DOHH2 (cell line): ENCODE measurements around the gene ZNF81.

ENCODE experiments used
- H3F3A ChIP-seq: fragments of 200-600 bp; sonication (generic), shearing (Covaris generic); 2 replicates; pipeline ENCODE4 v1.6.0; 2016; ENCODE audit warnings: antibody characterized with exemption, mild to moderate bottlenecking; ENCODE audit not compliant: control insufficient read depth, insufficient read depth
- H3K27ac ChIP-seq: fragments of 200-600 bp; sonication (generic); 2 replicates; pipeline ENCODE4 v1.5.1; 2014; ENCODE audit warnings: low read depth, mild to moderate bottlenecking, low read length, moderate library complexity
- H3K27me3 ChIP-seq: fragments of 200-600 bp; sonication (generic); 2 replicates; pipeline ENCODE4 v1.6.1; 2014; ENCODE audit warnings: mild to moderate bottlenecking, low read length, mixed read lengths; ENCODE audit not compliant: control insufficient read depth
- H3K36me3 ChIP-seq: fragments of 200-600 bp; sonication (generic); 2 replicates; pipeline ENCODE4 v1.6.1; 2014; ENCODE audit warnings: mild to moderate bottlenecking, low read length, moderate library complexity, mixed read lengths; ENCODE audit not compliant: control insufficient read depth
- H3K4me1 ChIP-seq: fragments of 200-600 bp; sonication (generic); 2 replicates; pipeline ENCODE4 v1.6.1; 2014; ENCODE audit warnings: mild to moderate bottlenecking, low read length, mixed read lengths; ENCODE audit not compliant: control insufficient read depth
- H3K4me2 ChIP-seq: fragments of 200-600 bp; sonication (generic); 2 replicates; pipeline ENCODE4 v1.6.0; 2014; ENCODE audit warnings: mild to moderate bottlenecking, low read length, moderate library complexity
- H3K4me3 ChIP-seq: fragments of 200-600 bp; sonication (generic); 2 replicates; pipeline ENCODE4 v1.5.1; 2014; ENCODE audit warnings: mild to moderate bottlenecking, low read length, mixed read lengths
- H3K79me2 ChIP-seq: fragments of 200-600 bp; sonication (generic); 2 replicates; pipeline ENCODE4 v1.6.1; 2014; ENCODE audit warnings: mild to moderate bottlenecking, low read length, mixed read lengths; ENCODE audit not compliant: control insufficient read depth
- H3K9me2 ChIP-seq: fragments of 200-600 bp; sonication (generic); replicated peaks from 2 replicates; pipeline ENCODE4 v1.6.1; 2014; ENCODE audit warnings: mild to moderate bottlenecking, low read length, mixed read lengths; ENCODE audit not compliant: control insufficient read depth
- H3K9me3 ChIP-seq: fragments of 200-600 bp; sonication (generic); 2 replicates; pipeline ENCODE4 v1.6.1; 2014; ENCODE audit warnings: antibody characterized with exemption, low read length, mixed read lengths; ENCODE audit not compliant: control insufficient read depth, insufficient read depth
- H4K20me1 ChIP-seq: fragments of 200-600 bp; sonication (generic); 2 replicates; pipeline ENCODE4 v1.6.0; 2014; ENCODE audit warnings: low read depth, mild to moderate bottlenecking, antibody characterized with exemption, low read length, moderate library complexity; ENCODE audit not compliant: control insufficient read depth, insufficient read depth
- CTCF ChIP-seq: fragments of 200-600 bp; sonication (generic); IDR thresholded peaks from one replicate; pipeline ENCODE4 v1.5.1; 2014; ENCODE audit warnings: antibody characterized with exemption, mild to moderate bottlenecking, low read depth, low read length; ENCODE audit not compliant: poor library complexity, severe bottlenecking
- EZH2phosphoT487 ChIP-seq: fragments of 200-600 bp; sonication (generic); IDR thresholded peaks from 2 replicates; pipeline ENCODE4 v1.6.1; 2017; ENCODE audit warnings: borderline replicate concordance, mild to moderate bottlenecking, antibody characterized with exemption, low read length, moderate library complexity, mixed read lengths

ZNF81 gene

GRCh38 chrX:47815901-47816845 is 20.5 kb upstream of the ZNF81 start:
- Histone ChIP-seq H3K4me1 (no peaks in the 10 kb centered on the region), H3K4me3 (no peak overlapping the region), H3K27ac (no peak overlapping the region), H3F3A (no peaks in the 10 kb centered on the region), H3K27me3 (no peaks in the 10 kb centered on the region), H3K79me2 (no peaks in the 10 kb centered on the region), H3K4me2 (no peak overlapping the region), H3K36me3 (no peaks in the 10 kb centered on the region), H3K9me2 (no peaks in the 10 kb centered on the region), H3K9me3 (no peaks in the 10 kb centered on the region), H4K20me1 (no peaks in the 10 kb centered on the region)
- no peak for TF ChIP-seq CTCF
- TF ChIP-seq EZH2phosphoT487, result no peak

GRCh38 chrX:47817421-47817820 is 19.3 kb upstream of the ZNF81 start:
- Histone ChIP-seq H3K79me2 (no peaks in the 10 kb centered on the region), H3K36me3 (no peaks in the 10 kb centered on the region), H4K20me1 (no peaks in the 10 kb centered on the region), H3K4me3 (no peak overlapping the region), H3K27ac (no peak overlapping the region), H3K9me3 (no peaks in the 10 kb centered on the region), H3F3A (no peaks in the 10 kb centered on the region), H3K27me3 (no peaks in the 10 kb centered on the region), H3K4me2 (no peak overlapping the region), H3K9me2 (no peaks in the 10 kb centered on the region), H3K4me1 (no peaks in the 10 kb centered on the region)
- TF ChIP-seq CTCF, result no peak
- no peak for TF ChIP-seq EZH2phosphoT487

DNA sequence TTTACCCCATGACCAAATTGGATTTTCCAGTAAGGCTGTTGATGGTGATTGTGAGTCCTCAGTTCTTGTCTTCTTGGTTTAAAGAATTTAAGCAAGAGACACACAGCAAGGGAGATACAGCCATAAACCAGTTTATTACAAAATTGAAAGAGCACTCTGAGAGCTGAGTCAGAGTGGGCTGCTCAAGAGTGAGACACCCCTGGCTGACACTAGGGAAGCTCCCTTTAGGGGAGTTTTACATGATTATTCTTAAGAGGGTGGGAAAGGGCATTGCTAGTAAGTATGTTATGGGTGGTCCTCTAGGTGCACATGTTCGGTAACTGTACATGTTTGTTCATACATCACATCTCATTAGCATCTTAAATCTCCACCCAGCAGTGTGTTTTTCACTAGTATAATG is 18.8 kb upstream of the ZNF81 start:
- no peaks in the 10 kb centered on the region for H3F3A ChIP-seq
- TF ChIP-seq CTCF (no peak), EZH2phosphoT487 (no peak)
- H3K79me2 ChIP-seq, result no peaks in the 10 kb centered on the region
- no peaks in the 10 kb centered on the region for H3K27me3 ChIP-seq
- H3K36me3 ChIP-seq, result no peaks in the 10 kb centered on the region
- no peaks in the 10 kb centered on the region for H3K9me3 ChIP-seq
- H3K4me1 ChIP-seq, result no peaks in the 10 kb centered on the region
- H4K20me1 ChIP-seq, result no peaks in the 10 kb centered on the region
- H3K4me3 ChIP-seq, result no peak overlapping the region
- no peak overlapping the region for H3K4me2 ChIP-seq
- no peak overlapping the region for H3K27ac ChIP-seq
- H3K9me2 ChIP-seq, result no peaks in the 10 kb centered on the region
